ENCODE results near the gene STK32B. TPM values are rescaled to one million over a fixed set of nuclear protein-coding genes. Genes with fewer than 3 reads are reported as not detected.

Gene STK32B
- total RNA-seq, 4 donors from 2014 or later, result 0.46 to 0.68 (median 0.49) TPM; not detected in 1

GRCh38 chr4:5027346-5027745, 23.9 kb upstream of the STK32B start:
- no peak for TF ChIP-seq CTCF (IDR thresholded peaks at IDR 0.05 in 4 of 5, conservative IDR thresholded peaks at IDR 0.05 in 1 of 5)
- TF ChIP-seq POLR2A (IDR thresholded peaks at IDR 0.05), result no peak
- ATAC-seq (no peak), DNase-seq (no peak)
- no peaks in the 10 kb centered on the region for H3K9me3 ChIP-seq
- peaks cover 0 to 4% of the 10 kb centered on the region in 2 donors for H3K4me1 ChIP-seq
- H3K27ac ChIP-seq, result no peak overlapping the region
- H3K36me3 ChIP-seq, result no peaks in the 10 kb centered on the region
- in situ Hi-C loops (cut with MboI; ENCODE audit: low sequenced_read_pairs in 4 of 4), result loop anchor here in 1 of 4 donors (25.0 kb wide), 1 partner anchor 785 kb away; no protein-coding TSS in a partner anchor
- intact Hi-C loops (cut with DNase I; ENCODE audit: low total_unique reads), result no loop called here
- no peaks in the 10 kb centered on the region for H3K27me3 ChIP-seq
- no peak overlapping the region for H3K4me3 ChIP-seq

DNA sequence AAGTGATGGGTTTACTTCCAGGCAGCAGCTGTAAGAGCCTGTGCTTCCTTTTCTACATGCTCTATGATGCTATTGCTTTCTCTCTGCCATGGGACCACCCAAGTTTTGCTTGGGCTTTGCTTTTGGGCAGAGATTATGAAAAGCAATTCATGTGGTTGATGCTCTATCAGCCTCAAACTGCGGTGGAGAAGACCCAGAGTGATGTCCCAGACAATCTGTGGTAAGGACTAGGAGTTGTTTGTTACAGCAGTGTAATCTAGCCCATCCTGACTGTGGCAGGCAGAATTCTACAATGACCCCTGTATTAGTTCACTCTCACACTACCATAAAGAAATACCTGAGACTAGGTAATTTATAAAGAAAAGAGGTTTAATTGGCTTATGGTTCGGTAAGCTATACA, 22.8 kb upstream of the STK32B start:
- DNase-seq (no peak), ATAC-seq (no peak)
- intact Hi-C loops (cut with DNase I; ENCODE audit: low total_unique reads), result no loop called here
- no peak overlapping the region for H3K4me3 ChIP-seq
- no peaks in the 10 kb centered on the region for H3K9me3 ChIP-seq
- TF ChIP-seq POLR2A (IDR thresholded peaks at IDR 0.05) (no peak), CTCF (IDR thresholded peaks at IDR 0.05 in 4 of 5, conservative IDR thresholded peaks at IDR 0.05 in 1 of 5) (no peak)
- H3K27ac ChIP-seq, result no peak overlapping the region
- peaks cover 0 to 4% of the 10 kb centered on the region in 2 donors for H3K4me1 ChIP-seq
- in situ Hi-C loops (cut with MboI; ENCODE audit: low sequenced_read_pairs in 4 of 4), result loop anchor here in 1 of 4 donors (25.0 kb wide), 1 partner anchor 784 kb away; no protein-coding TSS in a partner anchor
- no peaks in the 10 kb centered on the region for H3K27me3 ChIP-seq
- no peaks in the 10 kb centered on the region for H3K36me3 ChIP-seq

GRCh38 chr4:5029447-5029846, 21.8 kb upstream of the STK32B start:
- DNase-seq (no peak), ATAC-seq (no peak)
- Histone ChIP-seq H3K4me1 (peaks cover 0 to 13% of the 10 kb centered on the region in 2 donors), H3K27ac (no peak overlapping the region), H3K4me3 (no peak overlapping the region), H3K9me3 (no peaks in the 10 kb centered on the region), H3K27me3 (no peaks in the 10 kb centered on the region), H3K36me3 (no peaks in the 10 kb centered on the region)
- in situ Hi-C loops (cut with MboI; ENCODE audit: low sequenced_read_pairs in 4 of 4) (loop anchor here in 1 of 4 donors (25.0 kb wide), 1 partner anchor 783 kb away; no protein-coding TSS in a partner anchor), intact Hi-C loops (cut with DNase I; ENCODE audit: low total_unique reads) (no loop called here)
- TF ChIP-seq POLR2A (IDR thresholded peaks at IDR 0.05), result no peak
- TF ChIP-seq CTCF (IDR thresholded peaks at IDR 0.05 in 4 of 5, conservative IDR thresholded peaks at IDR 0.05 in 1 of 5), result no peak

DNA sequence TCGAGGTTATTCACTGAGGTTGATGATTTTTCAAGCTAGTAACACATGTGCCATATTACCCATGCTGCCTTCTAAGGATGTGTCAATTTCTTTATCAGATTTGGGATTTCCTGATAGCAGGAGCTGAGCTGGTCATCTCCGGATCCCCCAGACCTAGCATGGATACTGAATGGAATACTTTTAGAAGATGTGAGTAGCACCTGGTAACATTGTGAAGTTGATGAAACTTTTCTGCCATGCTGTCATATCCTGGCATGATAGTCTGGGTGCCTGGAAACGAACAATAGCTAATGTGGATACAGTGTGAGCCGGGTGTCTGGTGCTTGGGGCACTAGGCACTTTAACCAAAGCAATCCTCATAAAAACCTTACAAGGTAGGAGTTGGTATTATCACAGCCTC, 21.1 kb upstream of the STK32B start:
- in situ Hi-C loops (cut with MboI; ENCODE audit: low sequenced_read_pairs in 4 of 4) (loop anchor here in 1 of 4 donors (25.0 kb wide), 1 partner anchor 782 kb away; no protein-coding TSS in a partner anchor), intact Hi-C loops (cut with DNase I; ENCODE audit: low total_unique reads) (no loop called here)

More for the DNA sequence above, 21.1 kb upstream of the STK32B start:
- Histone ChIP-seq H3K9me3 (no peaks in the 10 kb centered on the region), H3K4me3 (no peak overlapping the region), H3K27me3 (no peaks in the 10 kb centered on the region), H3K4me1 (peaks cover 0 to 15% of the 10 kb centered on the region in 2 donors), H3K27ac (no peak overlapping the region), H3K36me3 (no peaks in the 10 kb centered on the region)
- no peak for DNase-seq
- no peak for TF ChIP-seq CTCF (IDR thresholded peaks at IDR 0.05 in 4 of 5, conservative IDR thresholded peaks at IDR 0.05 in 1 of 5)
- no peak for TF ChIP-seq POLR2A (IDR thresholded peaks at IDR 0.05)
- ATAC-seq, result peak in 1 of 2 donors; percentile 33

Measured in gastrocnemius medialis (tissue), 4 donors.